22Rv1 (cell line): Measurements from ENCODE around the gene NQO1.

Experiments used
- H3K27ac ChIP-seq: fragments of 450-650 bp; 2 replicates; pipeline ENCODE4 v1.5.1; 2017
- CTCF ChIP-seq: fragments of 450-650 bp; IDR thresholded peaks from 2 replicates; pipeline ENCODE4 v1.5.1; 2017; ENCODE audit warnings: mild to moderate bottlenecking
- ZFX ChIP-seq: fragments of 450-650 bp; IDR thresholded peaks from 2 replicates; pipeline ENCODE4 v1.6.1; 2017; ENCODE audit warnings: antibody characterized with exemption, borderline replicate concordance

Gene NQO1

GRCh38 chr16:69672998-69673713 is 53.2 kb downstream of the NQO1 start:
- TF ChIP-seq ZFX (no peak), CTCF (no peak)
- no peak overlapping the region for H3K27ac ChIP-seq

GRCh38 chr16:69672315-69672997 is 53.9 kb downstream of the NQO1 start:
- TF ChIP-seq CTCF (no peak), ZFX (no peak)

GRCh38 chr16:69669577-69669976 is 56.8 kb downstream of the NQO1 start:
- no peak for TF ChIP-seq ZFX
- TF ChIP-seq CTCF: no peak
- H3K27ac ChIP-seq: no peak overlapping the region; the same call in 1 of the 2 replicates

More at GRCh38 chr16:69672315-69672997, 53.9 kb downstream of the NQO1 start:
- no peak overlapping the region; the same call in 1 of the 2 replicates for H3K27ac ChIP-seq

GRCh38 chr16:69663846-69664245 is 62.5 kb downstream of the NQO1 start:
- H3K27ac ChIP-seq: no peak overlapping the region
- no peak for TF ChIP-seq CTCF
- no peak for TF ChIP-seq ZFX

- TF ChIP-seq ZFX: no peak
- no peak for TF ChIP-seq CTCF
- H3K27ac ChIP-seq: no peak overlapping the region
Observed at GRCh38 chr16:69662901-69663300, 63.5 kb downstream of the NQO1 start.

- TF ChIP-seq ZFX: no peak
Observed at GRCh38 chr16:69660166-69660565, 66.2 kb downstream of the NQO1 start.

More at GRCh38 chr16:69660166-69660565, 66.2 kb downstream of the NQO1 start:
- no peak overlapping the region for H3K27ac ChIP-seq
